Tibial nerve (tissue), 4 donors: ENCODE results near the gene AK4. TPM values are rescaled to one million over a fixed set of nuclear protein-coding genes. Genes with fewer than 3 reads are reported as not detected.
A peak's percentile ranks its signal among the peaks of the same experiment; 100 is the strongest.

Experiments
- DNase-seq, 2 donors: peaks; one replicate each; pipeline ENCODE4 v3.0.0-alpha.2; 2019; ENCODE audit warnings: low spot score in 2 of 2
- H3K27ac ChIP-seq, 4 donors: fragments of 200-600 bp; sonication (generic) in 3 of 4; one replicate each; pipeline ENCODE4 v1.5.1; 2017 to 2019; ENCODE audit warnings: mild to moderate bottlenecking in 1 of 4
- H3K27me3 ChIP-seq, 2 donors: fragments of 200-600 bp; sonication (generic) in 1 of 2; one replicate each; pipeline versions ENCODE4 v1.5.1 to v1.6.0; 2017 to 2019
- H3K36me3 ChIP-seq, 3 donors: fragments of 200-600 bp; sonication (generic); one replicate each; pipeline ENCODE4 v1.5.1; 2018 to 2019
- H3K4me1 ChIP-seq, 4 donors: fragments of 200-600 bp; sonication (generic) in 3 of 4; one replicate each; pipeline ENCODE4 v1.5.1; 2017 to 2019
- H3K4me3 ChIP-seq, 4 donors: fragments of 200-600 bp; sonication (generic) in 3 of 4; one replicate each; pipeline ENCODE4 v1.5.1; 2017 to 2019; ENCODE audit warnings: mild to moderate bottlenecking in 1 of 4, moderate library complexity in 1 of 4
- H3K9me3 ChIP-seq, 4 donors: fragments of 200-600 bp; sonication (generic) in 3 of 4; one replicate each; pipeline ENCODE4 v1.5.1; 2017 to 2019
- CTCF ChIP-seq, 5 experiments: fragments of 200-600 bp in 3 of 5; fragments of 450-650 bp in 2 of 5; sonication (generic) in 3 of 5; IDR thresholded peaks; one replicate each; pipeline ENCODE4 v1.5.1; 2016 to 2019; ENCODE audit warnings: antibody characterized with exemption in 5 of 5, mild to moderate bottlenecking in 3 of 5, moderate library complexity in 2 of 5
- EP300 ChIP-seq, 2 donors: sonication (generic); formaldehyde crosslinking; IDR thresholded peaks; one replicate each; pipeline ENCODE4 v1.6.1; 2017; ENCODE audit warnings: antibody characterized with exemption in 2 of 2, mild to moderate bottlenecking in 1 of 2
- POLR2A ChIP-seq, 2 donors: fragments of 450-650 bp; IDR thresholded peaks; one replicate each; pipeline ENCODE4 v1.6.1; 2017; ENCODE audit warnings: antibody characterized with exemption in 2 of 2, mild to moderate bottlenecking in 2 of 2, moderate library complexity in 2 of 2
- WGBS, 2 donors: methylation state at CpG; one replicate each; pipeline ENCODE4 v1.1.5; 2018; 5-methylcytosine and 5-hydroxymethylcytosine counted together
- total RNA-seq, 4 donors: library from RNA; depleted of rRNA; stranded (reverse); fragments of >200 nt; gene quantifications; one replicate each; pipeline ENCODE4 v1.1.0, GENCODE V29; 2016

AK4 gene
- total RNA-seq, 4 donors from 2014 or later: 16.1 to 24.9 (median 19.5) TPM

DNA sequence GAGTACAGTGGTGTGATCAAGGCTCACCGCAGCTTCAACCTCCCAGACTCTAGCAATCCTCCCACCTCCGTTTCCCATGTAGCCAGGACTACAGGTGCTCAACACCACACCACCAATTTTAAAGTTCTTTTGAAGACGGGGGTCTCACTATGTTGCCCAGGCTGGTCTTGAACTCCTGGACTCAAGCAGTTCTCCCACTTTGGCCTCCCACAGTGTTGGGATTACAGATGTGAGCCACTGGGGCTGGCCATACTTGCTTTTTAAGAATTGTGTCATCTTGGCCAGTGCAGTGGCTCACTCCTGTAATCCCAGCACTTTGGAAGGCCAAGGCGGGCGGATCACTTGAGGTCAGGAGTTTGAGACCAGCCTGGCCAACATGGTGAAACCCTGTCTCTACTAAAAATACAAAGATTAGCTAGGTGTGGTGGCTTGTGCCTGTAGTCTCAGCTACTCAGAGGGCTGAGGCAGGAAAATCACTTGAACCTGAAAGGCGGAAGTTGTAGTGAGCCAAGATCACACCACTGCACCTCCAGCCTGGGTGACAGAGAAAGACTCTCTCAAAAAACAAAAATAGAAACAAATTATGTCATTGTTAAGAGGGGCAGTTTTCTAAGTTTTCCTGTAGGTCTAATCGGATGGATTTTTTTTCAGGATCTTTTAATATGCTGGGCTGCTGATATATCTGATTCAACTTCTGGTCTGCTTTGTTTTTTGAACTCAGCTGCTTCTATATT lies 18.7 kb downstream of the AK4 start:
- Histone ChIP-seq H3K36me3 (no peaks in the 10 kb centered on the region), H3K4me1 (peaks cover 0 to 8% (median 3%) of the 10 kb centered on the region in 4 donors), H3K27me3 (no peaks in the 10 kb centered on the region), H3K9me3 (no peaks in the 10 kb centered on the region), H3K27ac (no peak overlapping the region), H3K4me3 (no peak overlapping the region)
- no peak for TF ChIP-seq POLR2A (IDR thresholded peaks at IDR 0.05)
- TF ChIP-seq CTCF (IDR thresholded peaks at IDR 0.05): no peak
- no peak for TF ChIP-seq EP300 (IDR thresholded peaks at IDR 0.05)
- 89 to 90% methylated on average over 7 of the region's 7 CpGs for WGBS, 2 donors
- DNase-seq: no peak

DNA sequence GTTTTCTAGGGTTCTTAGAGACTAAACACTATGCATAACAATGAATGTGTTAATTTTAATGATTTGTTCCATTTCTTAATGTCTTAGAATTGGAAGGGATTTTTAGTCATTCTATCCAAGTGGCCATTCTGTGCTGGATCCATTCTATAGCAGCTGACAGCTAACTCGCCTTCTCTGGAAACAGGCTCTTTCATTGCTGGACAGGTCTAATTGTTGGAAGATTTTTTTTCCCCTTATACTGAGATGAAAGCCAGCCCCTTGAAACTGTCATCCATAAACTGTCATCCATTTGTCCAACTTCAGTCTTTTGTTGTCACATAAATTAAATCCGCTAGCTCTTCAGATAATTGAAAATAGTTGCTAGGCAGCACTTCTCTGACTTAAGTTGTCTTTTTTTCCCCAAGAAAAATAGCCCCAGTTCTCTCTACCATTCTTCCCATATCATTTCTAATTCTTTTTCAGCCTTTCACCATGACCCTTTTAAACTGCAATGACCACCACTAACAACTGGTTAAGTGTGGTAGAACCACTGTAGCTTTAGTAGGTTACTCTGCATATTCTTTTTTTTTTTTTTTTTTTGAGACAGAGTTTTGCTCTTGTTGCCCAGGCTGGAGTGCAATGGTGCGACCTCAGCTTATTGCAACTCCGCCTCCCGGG lies 19.7 kb downstream of the AK4 start:
- no peaks in the 10 kb centered on the region for H3K36me3 ChIP-seq
- TF ChIP-seq CTCF (IDR thresholded peaks at IDR 0.05) (no peak), POLR2A (IDR thresholded peaks at IDR 0.05) (no peak)

DNA sequence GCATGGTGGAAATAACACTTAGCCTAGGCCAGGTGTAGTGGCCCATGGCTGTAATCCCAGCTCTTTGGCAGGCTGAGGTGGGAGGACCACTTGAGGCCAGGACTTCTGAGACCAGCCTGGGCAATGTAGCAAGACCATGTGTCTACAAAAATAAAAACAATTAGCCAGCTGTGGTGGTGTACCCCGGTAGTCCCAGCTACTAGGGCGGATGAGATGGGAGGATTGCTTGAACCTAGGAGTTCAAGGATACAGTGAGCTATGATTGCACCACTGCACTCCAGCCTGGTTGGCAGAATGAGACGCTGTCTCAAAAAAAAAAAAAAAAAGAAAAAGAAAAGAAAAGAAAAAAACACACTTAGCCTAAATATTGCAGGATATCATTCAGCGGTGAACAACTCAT lies 20.9 kb downstream of the AK4 start:
- H3K27me3 ChIP-seq: no peaks in the 10 kb centered on the region
- H3K9me3 ChIP-seq: no peaks in the 10 kb centered on the region
- no peaks in the 10 kb centered on the region for H3K36me3 ChIP-seq
- no peak overlapping the region for H3K4me3 ChIP-seq
- DNase-seq: no peak
- H3K4me1 ChIP-seq: peaks cover 0 to 10% (median 5%) of the 10 kb centered on the region in 4 donors
- H3K27ac ChIP-seq: no peak overlapping the region
- WGBS, 2 donors: 78 to 91% methylated on average over 4 of the region's 4 CpGs
- TF ChIP-seq POLR2A (IDR thresholded peaks at IDR 0.05) (no peak), CTCF (IDR thresholded peaks at IDR 0.05) (no peak), EP300 (IDR thresholded peaks at IDR 0.05) (no peak)

More for the DNA sequence above, 19.7 kb downstream of the AK4 start:
- Histone ChIP-seq H3K4me1 (peaks cover 0 to 8% (median 3%) of the 10 kb centered on the region in 4 donors), H3K27me3 (no peaks in the 10 kb centered on the region), H3K27ac (no peak overlapping the region), H3K4me3 (no peak overlapping the region), H3K9me3 (no peaks in the 10 kb centered on the region)
- 93 to 98% methylated on average over 5 of the region's 5 CpGs for WGBS, 2 donors
- DNase-seq: no peak

- Histone ChIP-seq H3K4me3 (no peak overlapping the region), H3K27me3 (no peaks in the 10 kb centered on the region), H3K9me3 (no peaks in the 10 kb centered on the region), H3K27ac (peak overlapping the region in 1 of 4 donors; percentile 18), H3K36me3 (no peaks in the 10 kb centered on the region), H3K4me1 (peaks cover 0 to 15% (median 4%) of the 10 kb centered on the region in 4 donors)
- WGBS, 2 donors: 66 to 69% methylated on average over 10 of the region's 10 CpGs
- DNase-seq: peak in 1 of 2 donors; percentile 50
- TF ChIP-seq EP300 (IDR thresholded peaks at IDR 0.05) (peak in 1 of 2 donors; percentile 69), CTCF (IDR thresholded peaks at IDR 0.05) (no peak)
Measured at GRCh38 chr1:65170511-65171142, 22.6 kb downstream of the AK4 start.
